Measurements from ENCODE around the gene SCG3. TPM values are rescaled to one million over a fixed set of nuclear protein-coding genes. Genes with fewer than 3 reads are reported as not detected.

The SCG3 gene
- total RNA-seq, 2 donors from 2014 or later, result not detected

DNA sequence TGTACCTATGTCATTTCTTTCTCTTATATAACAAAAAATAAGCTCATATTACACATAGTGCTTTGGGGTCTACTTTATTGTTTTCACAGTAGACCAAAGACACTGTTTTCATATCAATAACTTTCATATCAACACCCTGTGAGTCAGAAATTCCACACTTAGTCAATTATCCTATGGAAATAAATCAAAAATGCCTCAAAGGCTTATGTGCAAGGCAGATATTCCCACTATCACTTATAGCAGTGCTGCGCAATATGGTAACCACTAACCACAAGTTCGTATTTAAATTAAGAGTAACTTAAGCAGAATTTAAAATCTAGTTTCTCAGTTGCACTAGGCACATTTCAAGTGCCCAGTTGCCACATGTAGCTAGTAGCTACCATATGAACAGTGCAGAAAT, 15.9 kb downstream of the SCG3 start:
- H3K27me3 Mint-ChIP-seq, result peaks cover 18% of the 10 kb centered on the region
- peaks cover 10% of the 10 kb centered on the region for H3K4me1 Mint-ChIP-seq
- H3K36me3 Mint-ChIP-seq (ENCODE audit: low read depth), result no peaks in the 10 kb centered on the region
- ATAC-seq (no peak), DNase-seq (no peak)
- H3K9me3 ChIP-seq (ENCODE audit: control insufficient read depth, low read length, poor library complexity, severe bottlenecking), result no peaks in the 10 kb centered on the region
- no peak overlapping the region for H3K27ac Mint-ChIP-seq
- H3K4me3 Mint-ChIP-seq, result no peak overlapping the region

- H3K9me3 ChIP-seq (ENCODE audit: control insufficient read depth, low read length, poor library complexity, severe bottlenecking), result no peaks in the 10 kb centered on the region
- Mint-ChIP-seq H3K27ac (no peak overlapping the region), H3K4me3 (no peak overlapping the region), H3K27me3 (peaks cover 25% of the 10 kb centered on the region), H3K4me1 (no peaks in the 10 kb centered on the region), H3K36me3 (ENCODE audit: low read depth) (no peaks in the 10 kb centered on the region)
- DNase-seq (no peak), ATAC-seq (no peak)
Measured at GRCh38 chr15:51699373-51699772, 18.1 kb downstream of the SCG3 start.

GRCh38 chr15:51702710-51703109, 21.4 kb downstream of the SCG3 start:
- DNase-seq (no peak), ATAC-seq (no peak)
- Mint-ChIP-seq H3K27me3 (peaks cover 42% of the 10 kb centered on the region), H3K27ac (no peak overlapping the region), H3K36me3 (ENCODE audit: low read depth) (no peaks in the 10 kb centered on the region), H3K4me1 (no peaks in the 10 kb centered on the region), H3K4me3 (no peak overlapping the region)
- H3K9me3 ChIP-seq (ENCODE audit: control insufficient read depth, low read length, poor library complexity, severe bottlenecking), result no peaks in the 10 kb centered on the region

DNA sequence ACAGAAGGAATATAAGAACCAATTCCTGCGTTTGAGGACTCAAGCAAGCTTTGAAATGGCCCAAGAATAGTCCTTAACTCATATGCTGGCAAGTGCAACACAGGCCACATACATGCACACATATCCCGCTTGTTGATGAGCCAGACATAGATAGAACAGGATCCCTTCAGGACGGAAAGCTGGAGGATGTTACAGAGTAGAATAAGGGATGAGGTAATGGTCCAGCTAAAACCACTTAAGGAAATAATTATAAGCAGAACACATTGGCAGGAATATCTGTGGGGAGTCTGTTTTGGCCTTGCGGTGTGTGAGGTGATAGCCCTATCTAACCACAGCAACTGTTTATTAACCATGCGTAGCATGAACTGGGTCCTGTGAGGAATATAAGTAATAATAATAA, 25.0 kb downstream of the SCG3 start:
- Mint-ChIP-seq H3K4me3 (no peak overlapping the region), H3K27me3 (peaks cover 24% of the 10 kb centered on the region), H3K36me3 (ENCODE audit: low read depth) (no peaks in the 10 kb centered on the region), H3K4me1 (no peaks in the 10 kb centered on the region), H3K27ac (no peak overlapping the region)
- H3K9me3 ChIP-seq (ENCODE audit: control insufficient read depth, low read length, poor library complexity, severe bottlenecking), result no peaks in the 10 kb centered on the region
- no peak for ATAC-seq
- DNase-seq, result no peak

DNA sequence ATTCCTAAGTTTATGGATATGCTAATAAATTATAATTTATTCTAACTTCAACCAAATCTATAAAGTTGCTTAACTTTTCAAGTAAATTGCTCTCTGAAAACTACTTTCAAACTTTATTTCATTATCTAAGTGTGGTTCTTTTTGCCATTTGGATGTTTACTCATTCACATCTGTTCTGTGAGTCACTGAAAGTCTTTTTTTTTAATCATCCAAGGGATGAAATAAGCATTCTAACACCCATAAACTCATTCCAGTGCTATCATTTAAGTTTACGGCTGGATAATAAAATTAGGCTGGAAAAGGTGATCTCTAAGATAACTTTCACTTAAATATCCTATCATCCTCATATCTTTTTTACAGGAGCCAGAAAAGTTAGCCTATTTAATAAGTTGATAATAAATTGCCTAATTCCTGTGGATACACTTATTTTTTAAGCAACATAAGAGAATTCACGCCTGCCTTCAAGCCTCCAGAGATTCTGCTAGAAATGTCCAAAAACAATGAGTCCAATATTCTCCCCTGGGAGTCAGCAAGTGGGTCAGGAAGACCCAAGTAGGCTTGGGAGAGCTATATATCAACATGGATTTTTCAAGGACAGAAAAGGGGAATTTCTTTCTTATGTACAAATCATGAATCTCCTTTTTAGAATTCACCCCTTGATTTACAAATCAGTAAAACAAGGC, 25.8 kb downstream of the SCG3 start:
- Mint-ChIP-seq H3K27me3 (peaks cover 24% of the 10 kb centered on the region), H3K4me1 (no peaks in the 10 kb centered on the region), H3K36me3 (ENCODE audit: low read depth) (no peaks in the 10 kb centered on the region), H3K27ac (no peak overlapping the region), H3K4me3 (no peak overlapping the region)
- no peak for DNase-seq
- no peak for ATAC-seq
- no peaks in the 10 kb centered on the region for H3K9me3 ChIP-seq (ENCODE audit: control insufficient read depth, low read length, poor library complexity, severe bottlenecking)

GRCh38 chr15:51708013-51708412, 26.7 kb downstream of the SCG3 start:
- ATAC-seq, result no peak
- H3K4me3 Mint-ChIP-seq, result no peak overlapping the region
- no peaks in the 10 kb centered on the region for H3K9me3 ChIP-seq (ENCODE audit: control insufficient read depth, low read length, poor library complexity, severe bottlenecking)
- H3K27me3 Mint-ChIP-seq, result peaks cover 19% of the 10 kb centered on the region
- H3K27ac Mint-ChIP-seq, result no peak overlapping the region
- peaks cover 2% of the 10 kb centered on the region for H3K36me3 Mint-ChIP-seq (ENCODE audit: low read depth)
- no peak for DNase-seq
- peaks cover 2% of the 10 kb centered on the region for H3K4me1 Mint-ChIP-seq

GRCh38 chr15:51709031-51709430, 27.7 kb downstream of the SCG3 start:
- H3K27me3 Mint-ChIP-seq, result peaks cover 19% of the 10 kb centered on the region

GRCh38 chr15:51714162-51714561, 32.9 kb downstream of the SCG3 start:
- Mint-ChIP-seq H3K4me1 (peaks cover 4% of the 10 kb centered on the region), H3K27me3 (no peaks in the 10 kb centered on the region), H3K36me3 (ENCODE audit: low read depth) (peaks cover 3% of the 10 kb centered on the region), H3K4me3 (no peak overlapping the region), H3K27ac (no peak overlapping the region)
- DNase-seq (no peak), ATAC-seq (no peak)
- no peaks in the 10 kb centered on the region for H3K9me3 ChIP-seq (ENCODE audit: control insufficient read depth, low read length, poor library complexity, severe bottlenecking)

More at GRCh38 chr15:51709031-51709430, 27.7 kb downstream of the SCG3 start:
- no peak for ATAC-seq
- peaks cover 3% of the 10 kb centered on the region for H3K36me3 Mint-ChIP-seq (ENCODE audit: low read depth)
- H3K4me3 Mint-ChIP-seq, result no peak overlapping the region
- peaks cover 3% of the 10 kb centered on the region for H3K4me1 Mint-ChIP-seq
- H3K9me3 ChIP-seq (ENCODE audit: control insufficient read depth, low read length, poor library complexity, severe bottlenecking), result no peaks in the 10 kb centered on the region
- DNase-seq, result no peak
- H3K27ac Mint-ChIP-seq, result no peak overlapping the region

- Mint-ChIP-seq H3K4me1 (peaks cover 4% of the 10 kb centered on the region), H3K4me3 (no peak overlapping the region), H3K27me3 (no peaks in the 10 kb centered on the region), H3K27ac (no peak overlapping the region), H3K36me3 (ENCODE audit: low read depth) (peaks cover 3% of the 10 kb centered on the region)
- no peak for DNase-seq
- no peaks in the 10 kb centered on the region for H3K9me3 ChIP-seq (ENCODE audit: control insufficient read depth, low read length, poor library complexity, severe bottlenecking)
- ATAC-seq, result no peak
Measured at GRCh38 chr15:51714911-51715310, 33.6 kb downstream of the SCG3 start.

DNA sequence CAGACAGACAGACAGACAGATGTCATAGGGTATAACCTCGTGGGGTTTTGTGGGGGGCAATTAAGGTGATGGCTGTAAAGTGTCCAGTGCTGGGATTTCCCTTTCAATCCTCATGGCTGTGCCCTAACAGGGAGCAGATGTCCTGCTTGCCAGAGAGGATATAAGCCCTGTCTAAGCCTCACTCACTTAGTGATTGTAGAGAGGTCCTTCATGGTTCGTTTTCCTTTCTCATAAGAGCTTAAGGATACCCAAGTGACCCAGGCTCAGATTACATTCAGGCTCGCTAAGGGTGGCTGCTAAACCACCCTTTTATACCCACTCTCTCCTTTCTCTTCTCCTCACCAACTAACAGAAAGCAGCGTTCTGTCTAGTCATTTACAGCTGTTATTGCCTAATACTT, 36.9 kb downstream of the SCG3 start:
- H3K4me1 Mint-ChIP-seq, result peaks cover 7% of the 10 kb centered on the region
- H3K36me3 Mint-ChIP-seq (ENCODE audit: low read depth), result peaks cover 5% of the 10 kb centered on the region
- no peaks in the 10 kb centered on the region for H3K27me3 Mint-ChIP-seq
- no peak for DNase-seq
- no peak for ATAC-seq
- no peak overlapping the region for H3K4me3 Mint-ChIP-seq
- peak overlapping the region; percentile 39 for H3K27ac Mint-ChIP-seq
- no peaks in the 10 kb centered on the region for H3K9me3 ChIP-seq (ENCODE audit: control insufficient read depth, low read length, poor library complexity, severe bottlenecking)

DNA sequence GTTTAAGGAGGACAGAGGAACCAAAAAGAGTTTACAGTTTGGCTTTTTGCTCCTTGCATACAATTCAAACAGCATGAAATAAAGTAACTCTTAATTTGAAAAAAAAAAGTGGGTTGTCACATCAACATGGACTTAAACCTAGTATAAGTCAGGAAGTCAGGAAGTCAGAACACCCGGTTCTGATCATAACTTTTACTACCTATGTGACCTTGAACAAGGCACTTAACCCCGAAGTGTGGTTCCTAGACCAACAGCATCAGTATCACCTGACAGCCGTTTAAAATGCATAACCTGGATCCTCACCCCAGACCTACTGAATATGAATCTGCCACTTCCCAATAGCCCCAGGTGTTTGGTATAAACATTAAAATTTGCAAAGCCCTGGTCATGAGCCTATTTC, 37.4 kb downstream of the SCG3 start:
- H3K4me3 Mint-ChIP-seq, result no peak overlapping the region
- no peaks in the 10 kb centered on the region for H3K9me3 ChIP-seq (ENCODE audit: control insufficient read depth, low read length, poor library complexity, severe bottlenecking)
- no peak overlapping the region for H3K27ac Mint-ChIP-seq
- no peaks in the 10 kb centered on the region for H3K27me3 Mint-ChIP-seq
- peaks cover 5% of the 10 kb centered on the region for H3K36me3 Mint-ChIP-seq (ENCODE audit: low read depth)
- peaks cover 7% of the 10 kb centered on the region for H3K4me1 Mint-ChIP-seq
- DNase-seq (no peak), ATAC-seq (no peak)

DNA sequence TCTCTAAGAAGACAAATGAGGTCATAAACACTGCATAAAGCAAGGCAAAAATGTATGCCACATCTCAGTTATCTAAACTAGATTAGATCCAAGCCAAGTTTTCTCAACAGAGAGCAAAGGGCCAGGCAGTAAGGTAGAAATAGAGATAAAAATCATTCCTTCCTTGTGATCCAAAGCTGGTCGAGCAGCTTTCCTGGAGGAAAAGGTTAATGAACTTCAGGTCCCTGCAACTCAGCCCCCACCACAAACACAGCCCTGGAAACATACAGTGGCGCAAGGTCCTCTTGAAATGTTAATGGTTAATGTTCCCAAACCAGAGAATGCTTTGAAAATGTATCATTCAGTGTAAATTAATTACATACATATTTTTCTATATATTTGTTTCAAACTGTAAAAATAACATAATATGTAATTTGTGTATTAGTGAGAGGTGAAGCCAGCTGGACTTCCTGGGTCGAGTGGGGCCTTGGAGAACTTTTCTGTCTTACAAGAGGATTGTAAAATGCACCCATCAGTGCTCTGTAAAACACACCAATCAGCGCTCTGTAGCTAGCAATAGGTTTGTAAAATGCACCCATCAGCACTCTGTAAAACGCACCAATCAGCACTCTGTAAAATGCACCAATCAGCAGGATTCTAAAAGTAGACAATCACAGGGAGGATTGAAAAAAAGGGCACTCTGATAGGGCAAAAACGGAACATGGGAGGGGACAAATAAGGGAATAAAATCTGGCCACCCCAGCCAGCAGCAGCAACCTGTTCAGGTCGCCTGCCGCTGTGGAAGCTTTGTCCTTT, 39.1 kb downstream of the SCG3 start:
- Mint-ChIP-seq H3K4me3 (no peak overlapping the region), H3K36me3 (ENCODE audit: low read depth) (peaks cover 7% of the 10 kb centered on the region), H3K27me3 (no peaks in the 10 kb centered on the region), H3K4me1 (peaks cover 16% of the 10 kb centered on the region), H3K27ac (no peak overlapping the region)
- DNase-seq, result no peak
- H3K9me3 ChIP-seq (ENCODE audit: control insufficient read depth, low read length, poor library complexity, severe bottlenecking), result no peaks in the 10 kb centered on the region
- no peak for ATAC-seq

DNA sequence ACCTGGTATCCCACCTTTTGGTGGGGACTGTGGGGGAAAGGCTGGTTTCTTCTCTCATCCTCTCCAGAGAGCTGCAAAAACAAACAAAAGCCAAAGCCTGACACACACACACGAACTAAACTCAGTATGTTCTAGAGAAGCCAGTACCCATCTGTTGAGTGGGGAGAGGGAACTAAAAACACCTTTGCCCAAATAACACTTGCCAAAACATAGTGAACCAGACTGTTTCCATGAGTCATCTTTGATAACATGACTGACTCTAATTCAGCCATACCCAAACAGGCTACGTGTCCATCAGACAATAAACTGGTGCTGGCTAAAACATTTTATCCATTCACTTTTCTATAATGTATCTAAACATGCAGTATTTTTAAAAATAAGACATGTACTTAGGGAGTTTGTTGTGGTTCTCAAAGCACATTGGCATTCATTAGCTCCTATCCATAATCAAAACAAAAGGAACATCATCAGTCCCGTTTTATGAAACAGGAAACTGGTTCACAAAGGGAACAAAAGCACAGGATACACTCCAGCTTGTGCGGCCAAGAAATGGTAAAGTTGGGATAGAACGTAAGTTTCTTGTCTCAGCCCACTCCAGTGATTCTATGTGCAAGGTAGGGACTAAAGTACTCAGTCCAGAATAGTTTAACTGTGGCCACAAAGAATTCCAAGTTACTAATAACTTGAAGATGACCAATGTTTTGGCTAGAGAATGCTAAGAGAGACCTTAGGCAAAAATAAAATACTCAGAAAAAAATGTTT, 40.1 kb downstream of the SCG3 start:
- H3K4me1 Mint-ChIP-seq, result peaks cover 20% of the 10 kb centered on the region
- no peaks in the 10 kb centered on the region for H3K27me3 Mint-ChIP-seq
- H3K27ac Mint-ChIP-seq, result peak overlapping the region; percentile 77
- ATAC-seq (no peak), DNase-seq (no peak)
- H3K4me3 Mint-ChIP-seq, result no peak overlapping the region
- H3K9me3 ChIP-seq (ENCODE audit: control insufficient read depth, low read length, poor library complexity, severe bottlenecking), result no peaks in the 10 kb centered on the region
- H3K36me3 Mint-ChIP-seq (ENCODE audit: low read depth), result peaks cover 7% of the 10 kb centered on the region

All from T-helper 17 cell (primary cell).